Inflammatory macrophage (primary cell): ENCODE data around the gene FBXW5.

Experiments used
- DNase-seq, 2 donors: peaks; one replicate each; pipeline ENCODE4 v3.0.0-alpha.2; 2020 to 2022

The FBXW5 gene

GRCh38 chr9:136949239-136949816 is 4.8 kb upstream of the FBXW5 start:
- DNase-seq, result no peak

- DNase-seq, result peak; percentile 25 to 43
These were observed 3.5 kb upstream of the FBXW5 start for GRCh38 chr9:136947955-136948510.

GRCh38 chr9:136947028-136947891 is 2.7 kb upstream of the FBXW5 start:
- peak in 1 of 2 donors; percentile 63 for DNase-seq

GRCh38 chr9:136946228-136947027 is 1.9 kb upstream of the FBXW5 start:
- DNase-seq, result no peak

GRCh38 chr9:136945333-136946227 is 1.0 kb upstream of the FBXW5 start:
- no peak for DNase-seq

GRCh38 chr9:136944212-136944518 is 373 bp downstream of the FBXW5 start:
- peak in 1 of 2 donors; percentile 55 for DNase-seq

- peak in 1 of 2 donors; percentile 32 for DNase-seq
These were observed 987 bp downstream of the FBXW5 start for GRCh38 chr9:136943291-136944211.

GRCh38 chr9:136942881-136943230 is 1.7 kb downstream of the FBXW5 start:
- no peak for DNase-seq

- DNase-seq, result no peak
These were observed 2.2 kb downstream of the FBXW5 start for GRCh38 chr9:136942112-136942880.

- no peak for DNase-seq
These were observed 3.1 kb downstream of the FBXW5 start for GRCh38 chr9:136941231-136942111.

- no peak for DNase-seq
These were observed 3.9 kb downstream of the FBXW5 start for GRCh38 chr9:136940526-136941230.

GRCh38 chr9:136939996-136940525 is 4.5 kb downstream of the FBXW5 start:
- DNase-seq, result no peak

- DNase-seq, result no peak
These were observed 5.0 kb downstream of the FBXW5 start for GRCh38 chr9:136939431-136939995.

GRCh38 chr9:136937186-136938001 is 7.1 kb downstream of the FBXW5 start:
- no peak for DNase-seq

- DNase-seq, result no peak
These were observed 7.8 kb downstream of the FBXW5 start for GRCh38 chr9:136936645-136937170.

- DNase-seq, result peak; percentile 47 to 67
These were observed 8.9 kb downstream of the FBXW5 start for GRCh38 chr9:136935651-136936050.

- no peak for DNase-seq
These were observed 10.3 kb downstream of the FBXW5 start for GRCh38 chr9:136934277-136934676.
